Chondrocyte (in vitro differentiated cells): Measurements from ENCODE around the gene ZNF740. TPM values are rescaled to one million over a fixed set of nuclear protein-coding genes. Genes with fewer than 3 reads are reported as not detected.

Experiments used
- DNase-seq: peaks from one replicate; pipeline ENCODE4 v3.0.0; 2021; ENCODE audit warnings: mixed read lengths, low spot score
- H3K27ac Mint-ChIP-seq: one replicate; pipeline ENCODE4 v1.8.0; 2021; ENCODE audit warnings: mild to moderate bottlenecking, moderate library complexity, mixed read lengths; ENCODE audit not compliant: unreplicated experiment
- H3K27me3 Mint-ChIP-seq: 2 replicates; pipeline ENCODE4 v1.8.0; 2021; ENCODE audit warnings: low read depth, mixed read lengths
- H3K36me3 Mint-ChIP-seq: 2 replicates; pipeline ENCODE4 v1.8.0; 2021; ENCODE audit warnings: low read depth, mixed read lengths
- H3K4me1 Mint-ChIP-seq: 2 replicates; pipeline ENCODE4 v1.8.0; 2021; ENCODE audit warnings: low read depth, mild to moderate bottlenecking, mixed read lengths
- H3K4me3 Mint-ChIP-seq: one replicate; pipeline ENCODE4 v1.8.0; 2021; ENCODE audit warnings: mild to moderate bottlenecking, moderate library complexity, mixed read lengths; ENCODE audit not compliant: unreplicated experiment
- H3K9me3 Mint-ChIP-seq: 2 replicates; pipeline ENCODE4 v1.8.0; 2021; ENCODE audit warnings: low read depth, mixed read lengths
- CTCF ChIP-seq: fragments of 200-600 bp; sonication (generic); IDR thresholded peaks from 2 replicates; pipeline ENCODE4 v1.5.0; 2021; ENCODE audit warnings: antibody characterized with exemption, mild to moderate bottlenecking, moderate library complexity
- total RNA-seq: library from RNA; stranded (reverse); gene quantifications from 3 replicates; pipeline ENCODE4 v1.2.1, GENCODE V29; 2021

The ZNF740 gene
- total RNA-seq, 1 donor from 2014 or later: 36.7 TPM

- no peak for DNase-seq
- TF ChIP-seq CTCF: no peak
- Mint-ChIP-seq H3K36me3 (peaks cover 4% of the 10 kb centered on the region), H3K4me1 (peaks cover 52% of the 10 kb centered on the region), H3K27ac (peak overlapping the region; percentile 94), H3K9me3 (no peaks in the 10 kb centered on the region), H3K4me3 (peak overlapping the region; percentile 90), H3K27me3 (no peaks in the 10 kb centered on the region)
These were observed 769 bp upstream of the ZNF740 start for GRCh38 chr12:53179687-53180219.

- H3K9me3 Mint-ChIP-seq: no peaks in the 10 kb centered on the region
- H3K27ac Mint-ChIP-seq: peak overlapping the region; percentile 86
- H3K4me3 Mint-ChIP-seq: peak overlapping the region; percentile 90
- peaks cover 43% of the 10 kb centered on the region for H3K4me1 Mint-ChIP-seq
- DNase-seq: no peak
- H3K27me3 Mint-ChIP-seq: no peaks in the 10 kb centered on the region
- peak; percentile 46 for TF ChIP-seq CTCF
- H3K36me3 Mint-ChIP-seq: peaks cover 14% of the 10 kb centered on the region
These were observed 566 bp downstream of the ZNF740 start for GRCh38 chr12:53180931-53181645.

GRCh38 chr12:53181935-53182334, 1.4 kb downstream of the ZNF740 start:
- H3K4me1 Mint-ChIP-seq: peaks cover 43% of the 10 kb centered on the region

GRCh38 chr12:53182903-53183302, 2.4 kb downstream of the ZNF740 start:
- Mint-ChIP-seq H3K9me3 (no peaks in the 10 kb centered on the region), H3K27me3 (no peaks in the 10 kb centered on the region), H3K4me3 (peak overlapping the region; percentile 90), H3K27ac (no peak overlapping the region), H3K4me1 (peaks cover 43% of the 10 kb centered on the region), H3K36me3 (peaks cover 29% of the 10 kb centered on the region)
- TF ChIP-seq CTCF: no peak
- DNase-seq: no peak

More at GRCh38 chr12:53181935-53182334, 1.4 kb downstream of the ZNF740 start:
- Mint-ChIP-seq H3K27ac (no peak overlapping the region), H3K36me3 (peaks cover 21% of the 10 kb centered on the region), H3K4me3 (peak overlapping the region; percentile 90), H3K27me3 (no peaks in the 10 kb centered on the region), H3K9me3 (no peaks in the 10 kb centered on the region)
- no peak for DNase-seq
- TF ChIP-seq CTCF: no peak

- H3K36me3 Mint-ChIP-seq: peaks cover 29% of the 10 kb centered on the region
- DNase-seq: no peak
- no peak for TF ChIP-seq CTCF
- H3K9me3 Mint-ChIP-seq: no peaks in the 10 kb centered on the region
- no peak overlapping the region for H3K27ac Mint-ChIP-seq
- H3K27me3 Mint-ChIP-seq: no peaks in the 10 kb centered on the region
- H3K4me3 Mint-ChIP-seq: no peak overlapping the region
- H3K4me1 Mint-ChIP-seq: peaks cover 32% of the 10 kb centered on the region
These were observed 4.3 kb downstream of the ZNF740 start for GRCh38 chr12:53184828-53185227.
